Measurements from ENCODE around the gene RPS6KA2.

- TF ChIP-seq, protein P1, sequence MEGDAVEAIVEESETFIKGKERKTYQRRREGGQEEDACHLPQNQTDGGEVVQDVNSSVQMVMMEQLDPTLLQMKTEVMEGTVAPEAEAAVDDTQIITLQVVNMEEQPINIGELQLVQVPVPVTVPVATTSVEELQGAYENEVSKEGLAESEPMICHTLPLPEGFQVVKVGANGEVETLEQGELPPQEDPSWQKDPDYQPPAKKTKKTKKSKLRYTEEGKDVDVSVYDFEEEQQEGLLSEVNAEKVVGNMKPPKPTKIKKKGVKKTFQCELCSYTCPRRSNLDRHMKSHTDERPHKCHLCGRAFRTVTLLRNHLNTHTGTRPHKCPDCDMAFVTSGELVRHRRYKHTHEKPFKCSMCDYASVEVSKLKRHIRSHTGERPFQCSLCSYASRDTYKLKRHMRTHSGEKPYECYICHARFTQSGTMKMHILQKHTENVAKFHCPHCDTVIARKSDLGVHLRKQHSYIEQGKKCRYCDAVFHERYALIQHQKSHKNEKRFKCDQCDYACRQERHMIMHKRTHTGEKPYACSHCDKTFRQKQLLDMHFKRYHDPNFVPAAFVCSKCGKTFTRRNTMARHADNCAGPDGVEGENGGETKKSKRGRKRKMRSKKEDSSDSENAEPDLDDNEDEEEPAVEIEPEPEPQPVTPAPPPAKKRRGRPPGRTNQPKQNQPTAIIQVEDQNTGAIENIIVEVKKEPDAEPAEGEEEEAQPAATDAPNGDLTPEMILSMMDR (conservative IDR thresholded peaks at IDR 0.05; ENCODE audit: low read depth in 2 of 2), result no peak
- no peak for TF ChIP-seq POLR2AphosphoS5 (IDR thresholded peaks at IDR 0.05; ENCODE audit: low read depth)
- TF ChIP-seq EZH2phosphoT487 (IDR thresholded peaks at IDR 0.05; ENCODE audit: unreplicated experiment), result no peak
Observed at GRCh38 chr6:166487148-166487547, 139.9 kb downstream of the RPS6KA2 start.
